GM21423 (cell line): ENCODE measurements around the gene RAPGEF4.
"Not testable (repeated sequence)": the region's sequence is repeated elsewhere in the genome, so short reads cannot be mapped to it uniquely, and the experiment has no call there.

Experiments used
- ATAC-seq: cut with Tn5 transposase; IDR thresholded peaks from one replicate; pipeline ENCODE4 v1.9.1; 2021; ENCODE audit warnings: mild to moderate bottlenecking, moderate library complexity; ENCODE audit not compliant: unreplicated experiment

Gene RAPGEF4

DNA sequence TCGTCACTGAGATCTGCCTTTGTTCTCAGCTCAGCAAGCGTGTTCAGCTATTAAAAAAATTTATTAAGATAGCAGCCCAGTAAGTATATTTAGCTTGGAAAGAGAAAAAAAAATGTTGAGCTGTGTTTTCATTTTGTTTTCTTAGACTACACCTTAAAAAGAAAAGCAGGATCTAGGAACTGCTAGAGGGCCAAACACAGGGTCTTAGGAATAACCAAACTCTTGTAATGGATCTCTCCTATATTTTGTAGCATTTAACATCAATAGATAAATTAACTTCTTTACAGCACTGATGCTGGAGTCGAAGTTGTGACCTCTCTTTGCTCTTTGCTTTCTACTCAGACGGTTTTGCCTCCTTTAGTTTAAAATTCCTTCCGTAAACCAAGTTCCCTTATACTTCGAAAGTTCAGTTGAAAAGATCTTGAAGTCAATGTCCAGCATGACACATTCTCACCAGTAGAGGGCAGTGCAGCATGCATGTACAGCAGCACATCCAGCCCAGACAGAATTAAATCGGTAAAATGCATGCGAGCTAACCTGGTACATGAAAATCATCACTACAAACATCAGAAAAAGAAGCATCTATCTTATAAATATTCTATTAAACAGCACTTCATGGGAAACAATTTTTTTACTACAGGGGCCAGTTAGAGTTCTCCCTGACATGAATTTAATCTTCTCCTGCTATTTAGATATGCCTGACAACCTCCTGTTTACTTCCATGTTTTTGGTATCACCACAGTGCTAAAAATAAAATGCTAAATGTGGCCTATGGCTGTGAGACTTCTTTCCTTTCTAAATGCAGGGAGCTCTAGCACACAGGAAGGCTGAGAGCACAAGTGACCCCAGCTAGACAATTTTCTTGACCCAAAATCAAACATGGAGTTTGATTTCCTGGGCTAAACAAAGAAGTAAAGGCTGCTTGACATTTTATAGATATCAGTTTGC is 291.8 kb downstream of the RAPGEF4 start:
- ATAC-seq: peak; percentile 65

DNA sequence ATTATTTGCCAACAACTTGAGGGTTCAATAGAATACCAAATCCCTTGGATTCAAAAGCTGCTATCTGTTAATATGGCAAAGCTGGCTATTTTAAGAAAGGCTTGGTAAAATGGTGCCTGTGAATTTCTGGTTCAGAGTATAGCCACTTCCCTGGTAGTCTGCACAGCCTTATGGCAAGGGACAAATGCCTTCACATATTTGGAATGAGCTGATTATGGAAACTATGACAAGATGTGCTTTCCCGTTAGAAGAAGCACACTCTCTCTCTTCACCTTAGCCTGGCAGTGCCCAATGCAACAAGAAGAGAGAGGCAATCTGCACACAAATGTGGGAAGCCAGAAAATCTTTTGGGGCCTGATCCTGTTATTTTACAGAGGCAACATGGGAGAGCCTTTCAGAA is 292.5 kb downstream of the RAPGEF4 start:
- no peak for ATAC-seq

DNA sequence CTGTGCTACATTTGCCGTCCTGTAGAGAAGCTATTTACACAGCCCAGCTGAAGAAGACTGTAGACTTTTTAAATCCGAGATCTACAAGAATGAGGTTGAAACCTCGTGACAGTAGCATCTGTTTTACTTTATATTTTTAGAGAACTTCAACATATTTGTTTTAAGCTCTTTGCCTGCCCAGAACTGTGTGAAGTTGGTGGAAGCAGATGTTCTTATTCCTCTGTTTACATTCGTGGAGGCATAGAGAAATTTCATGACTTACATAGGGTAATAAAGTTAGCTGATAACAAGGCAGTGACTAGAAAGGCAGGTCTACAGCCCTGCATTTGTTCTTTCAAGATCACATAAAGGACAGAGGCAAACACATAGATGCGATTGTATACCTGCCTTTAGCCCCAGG is 293.0 kb downstream of the RAPGEF4 start:
- no peak for ATAC-seq

DNA sequence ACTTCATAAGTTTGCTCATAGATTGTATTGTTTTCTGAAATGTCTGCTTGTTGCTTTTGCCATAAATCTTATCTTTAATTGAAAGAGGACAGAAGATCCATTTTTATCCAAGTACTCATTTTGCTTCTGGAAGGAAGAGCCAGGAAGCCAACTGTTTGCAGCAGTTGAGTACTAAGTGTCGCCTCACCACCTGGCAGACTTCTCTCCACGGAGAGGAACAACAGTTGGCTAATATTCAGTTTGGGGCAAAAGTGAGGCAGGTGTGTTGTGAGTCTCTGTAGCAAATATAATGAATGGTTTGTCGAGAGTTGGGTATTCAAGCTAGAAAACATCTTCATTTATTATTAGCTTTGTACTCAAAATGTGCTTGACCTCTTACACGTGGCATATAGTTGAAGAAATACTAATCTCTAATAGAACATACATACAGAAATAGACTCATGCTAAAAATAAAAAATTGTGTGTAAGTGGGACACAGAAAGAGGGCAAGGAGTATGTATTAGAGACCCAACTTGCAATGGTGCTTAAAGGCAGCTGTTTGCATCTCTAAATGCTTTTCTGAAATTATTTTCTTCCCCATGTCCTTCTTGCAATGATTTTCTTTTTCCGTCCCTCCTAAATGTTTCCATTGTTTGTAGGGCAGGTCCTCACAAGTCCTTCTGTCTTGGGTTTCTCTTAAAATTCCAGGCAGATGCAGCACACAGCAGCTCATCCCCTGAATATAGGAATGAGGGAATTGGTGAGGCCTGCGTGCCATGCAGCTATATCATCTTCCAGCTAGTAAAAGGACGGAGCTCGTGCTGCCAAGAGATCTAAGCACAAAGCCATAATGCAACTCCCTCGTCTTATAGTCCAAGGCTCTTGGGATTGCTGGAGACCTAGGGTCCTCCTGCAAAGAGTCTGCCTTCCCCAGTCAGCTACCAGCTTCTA is 295.2 kb downstream of the RAPGEF4 start:
- no peak for ATAC-seq

DNA sequence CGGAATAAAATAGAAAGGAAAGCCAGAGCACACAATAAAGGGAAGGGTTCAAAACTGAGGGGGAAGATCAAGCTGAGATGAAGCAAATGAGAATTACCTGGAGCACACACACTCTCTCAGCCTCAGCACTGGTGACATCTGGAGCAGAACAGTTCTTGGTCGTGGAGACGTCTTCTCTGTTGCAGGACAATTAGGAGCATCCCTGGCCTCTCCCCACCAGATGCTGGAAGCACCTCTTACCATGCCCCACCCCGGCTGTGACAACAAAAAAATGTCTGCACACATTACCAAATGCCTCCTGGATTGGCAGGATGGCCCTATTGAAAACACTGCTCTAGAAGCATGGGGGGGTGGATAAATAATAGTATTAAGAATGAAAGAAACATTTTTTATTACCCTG is 296.4 kb downstream of the RAPGEF4 start:
- no peak for ATAC-seq

DNA sequence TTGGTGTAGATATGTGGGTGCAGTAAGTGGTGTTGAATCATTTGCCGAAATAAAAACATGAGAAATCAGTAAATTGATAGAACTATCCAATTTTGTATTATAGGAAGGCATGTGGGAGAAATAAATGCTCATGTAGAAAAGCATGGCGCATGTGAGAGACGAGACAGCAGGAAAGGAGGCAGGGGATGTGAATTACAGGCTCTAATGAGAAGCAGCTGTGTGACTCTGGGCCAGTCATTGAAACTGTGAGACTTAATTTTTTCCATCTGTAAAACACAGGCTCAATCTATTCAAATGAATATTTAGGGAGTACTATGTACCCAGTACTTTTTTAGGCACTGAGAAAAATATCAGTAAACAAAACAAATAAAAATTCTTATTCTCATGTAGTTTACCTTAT is 297.4 kb downstream of the RAPGEF4 start:
- ATAC-seq: no peak

DNA sequence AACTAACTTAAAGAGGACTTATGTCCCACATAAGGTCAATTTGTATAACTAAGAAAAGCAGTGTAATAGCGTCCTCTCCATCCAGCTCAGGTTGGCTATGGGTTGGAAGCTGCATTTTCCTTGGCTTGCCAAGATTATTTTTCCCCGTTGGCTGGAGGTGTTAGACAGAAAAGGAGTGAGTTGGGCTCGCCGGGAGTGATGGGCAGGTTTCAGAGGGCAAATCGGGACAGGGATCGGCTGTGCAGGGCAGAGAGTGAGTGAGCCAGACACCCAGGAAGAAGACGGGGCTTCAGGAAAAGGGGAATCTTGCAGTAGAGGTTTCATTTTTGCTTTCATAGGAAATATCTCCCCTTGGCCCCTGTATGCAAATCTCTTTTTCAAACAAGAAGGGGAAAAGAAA is 298.5 kb downstream of the RAPGEF4 start:
- no peak for ATAC-seq

DNA sequence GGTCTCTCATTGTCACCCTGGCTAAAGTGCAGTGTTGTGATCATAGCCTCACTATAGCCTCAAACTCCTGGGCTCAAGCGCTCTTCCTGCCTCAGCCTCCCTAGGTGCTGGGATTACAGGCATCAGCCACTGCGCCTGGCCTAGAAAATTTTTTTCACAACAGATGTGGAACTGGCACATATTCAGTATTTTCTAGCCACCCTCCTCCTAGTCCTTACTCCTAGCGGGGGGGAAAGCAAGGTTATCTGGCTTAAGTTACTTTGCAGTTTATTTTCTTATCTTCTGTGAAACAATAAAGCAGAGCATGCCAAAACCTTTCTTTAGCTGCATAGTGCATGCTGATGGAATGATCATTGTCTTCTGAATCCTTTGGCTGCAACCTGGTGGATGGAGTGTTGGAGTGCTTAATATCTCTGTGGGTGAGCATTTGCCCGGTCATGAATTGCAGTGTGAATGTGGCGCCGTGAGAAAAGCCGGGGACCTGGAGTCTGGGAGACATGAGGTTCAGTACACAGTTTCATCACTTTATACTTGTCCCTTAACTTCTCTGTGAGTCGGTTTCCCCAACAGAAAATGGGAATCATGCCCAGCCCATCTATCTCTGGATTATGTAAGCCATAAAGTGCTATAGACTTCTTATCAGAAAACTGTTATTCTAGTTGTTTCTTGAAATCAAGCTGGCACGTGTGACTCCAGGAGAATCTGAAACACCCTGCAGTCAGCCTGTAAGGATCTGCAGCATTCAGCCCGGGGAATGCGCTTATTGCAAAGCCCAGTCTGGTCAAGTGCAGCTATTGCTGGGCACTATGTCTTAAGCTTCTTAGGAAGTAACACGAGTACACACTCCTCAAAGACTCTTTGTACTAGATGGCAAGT is 301.8 kb downstream of the RAPGEF4 start:
- no peak for ATAC-seq

DNA sequence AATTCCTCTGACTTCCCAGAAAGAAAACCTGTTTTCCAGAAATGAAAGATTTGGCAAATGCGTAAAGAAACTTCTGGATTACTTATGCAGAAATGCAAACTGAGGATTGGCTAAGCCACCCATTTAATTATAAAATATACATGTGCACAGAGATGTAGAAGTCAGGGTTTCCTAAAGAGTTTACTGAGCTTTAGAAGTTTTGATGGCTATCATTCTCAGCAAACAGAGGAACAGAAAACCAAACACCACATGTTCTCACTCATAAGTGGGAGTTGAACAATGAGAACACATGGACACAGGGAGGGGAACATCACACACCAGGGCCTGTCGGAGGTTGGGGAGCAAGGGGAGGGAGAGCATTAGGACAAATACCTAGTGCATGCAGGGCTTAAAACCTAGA is 302.6 kb downstream of the RAPGEF4 start:
- not testable (repeated sequence) for ATAC-seq

DNA sequence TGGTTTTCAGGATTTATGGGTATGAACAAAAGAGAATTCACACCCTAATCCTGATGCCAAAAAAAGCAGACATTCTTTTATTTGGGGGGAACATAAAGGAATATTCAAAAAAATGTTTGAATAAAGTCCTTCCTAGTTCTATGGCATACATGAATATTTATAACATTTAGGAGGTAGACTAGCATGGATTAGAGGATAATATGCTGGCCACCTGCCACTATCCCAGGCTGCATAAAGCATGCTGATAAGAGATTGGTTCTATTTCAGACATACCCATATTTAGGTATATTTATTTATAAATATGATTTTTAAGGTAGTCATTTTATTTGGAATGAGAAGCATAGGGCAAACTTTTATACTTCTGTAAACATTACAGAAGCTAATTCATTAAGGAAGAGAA is 305.1 kb downstream of the RAPGEF4 start:
- ATAC-seq: no peak

DNA sequence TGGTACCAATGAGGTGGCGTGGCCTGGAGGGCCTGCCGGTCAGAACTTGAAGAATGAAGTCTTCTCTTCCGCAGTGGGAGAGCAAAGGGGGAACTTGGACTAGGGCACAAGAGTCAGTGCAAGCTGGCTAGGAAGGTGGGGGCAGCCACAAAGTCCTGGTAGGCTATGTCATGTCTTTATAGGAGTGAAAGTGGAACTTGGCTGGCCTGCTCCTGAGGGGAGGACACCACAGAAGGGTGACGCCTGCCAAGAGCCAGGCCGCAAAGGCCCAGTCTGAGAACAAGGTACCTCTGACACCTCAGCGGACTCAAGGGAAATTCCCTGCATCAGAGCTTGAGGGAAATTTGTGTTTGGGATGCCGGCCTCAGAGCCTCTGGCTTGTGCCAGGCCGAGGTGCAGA is 307.8 kb downstream of the RAPGEF4 start:
- no peak for ATAC-seq

DNA sequence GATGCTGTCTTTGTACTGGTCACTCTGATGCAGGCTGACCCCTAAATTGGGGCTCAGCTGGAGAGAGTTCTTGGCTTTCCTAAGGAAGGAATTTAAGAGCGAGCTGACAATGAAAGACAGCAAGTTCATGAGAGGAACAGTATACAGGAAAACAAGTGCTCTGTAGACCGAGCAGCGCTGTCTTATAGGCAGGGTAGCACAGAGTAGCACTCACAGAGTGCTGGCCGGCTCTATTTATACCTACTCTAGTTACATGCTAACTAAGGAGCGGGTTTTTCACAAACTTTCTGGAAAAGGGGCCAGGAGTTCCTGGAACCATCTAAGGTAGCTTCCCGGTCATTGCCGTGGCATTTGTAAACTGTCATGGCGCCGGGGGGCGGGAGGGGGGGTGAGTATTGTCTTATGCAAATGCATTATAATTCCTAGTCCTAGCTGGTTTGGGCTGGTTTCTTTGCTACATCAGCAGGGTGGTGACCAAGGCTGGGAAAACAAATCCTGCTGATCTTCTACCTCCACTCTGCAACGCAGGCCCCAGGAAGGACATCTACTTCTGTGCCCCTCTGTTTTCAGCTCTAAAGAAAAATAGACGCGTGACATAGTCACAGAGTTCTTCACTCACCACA is 308.4 kb downstream of the RAPGEF4 start:
- ATAC-seq: no peak

DNA sequence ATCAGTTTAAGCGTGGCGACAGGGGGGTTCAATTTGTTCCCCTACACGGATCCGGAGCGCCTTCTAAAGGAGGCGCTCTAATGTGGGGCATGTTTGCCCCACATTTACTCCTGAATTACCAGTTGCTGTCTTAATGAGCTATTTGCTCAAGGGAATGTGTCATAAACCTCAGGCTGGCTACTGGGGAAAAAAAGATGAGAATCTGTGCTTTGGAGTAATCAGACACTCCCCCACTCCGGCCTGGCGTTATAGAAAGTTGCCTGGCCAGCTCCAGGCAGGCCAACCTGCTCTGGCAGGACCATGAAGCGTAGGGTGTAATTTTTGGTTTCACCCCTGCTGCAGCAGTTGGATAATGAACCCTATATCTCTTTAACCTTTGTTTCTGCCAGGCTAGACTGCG is 309.0 kb downstream of the RAPGEF4 start:
- no peak for ATAC-seq

DNA sequence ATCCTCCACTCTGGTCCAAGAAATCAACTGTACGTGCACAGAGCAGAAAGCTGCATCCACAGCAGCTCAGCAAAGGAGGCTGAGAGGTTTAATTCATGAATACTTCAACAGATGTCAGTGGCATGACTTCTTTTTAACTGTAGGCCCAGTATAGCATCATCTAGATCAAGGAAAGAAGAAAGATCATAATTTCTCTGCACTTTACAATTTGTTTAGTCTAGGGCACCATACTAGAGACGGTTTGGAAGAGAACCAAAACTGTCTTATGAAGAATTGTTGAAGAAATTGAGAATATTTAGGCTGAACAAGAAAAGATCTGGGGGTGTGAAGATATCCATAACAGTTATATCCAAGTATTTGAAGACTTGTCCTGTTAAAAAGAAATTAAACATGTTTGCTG is 309.5 kb downstream of the RAPGEF4 start:
- no peak for ATAC-seq

DNA sequence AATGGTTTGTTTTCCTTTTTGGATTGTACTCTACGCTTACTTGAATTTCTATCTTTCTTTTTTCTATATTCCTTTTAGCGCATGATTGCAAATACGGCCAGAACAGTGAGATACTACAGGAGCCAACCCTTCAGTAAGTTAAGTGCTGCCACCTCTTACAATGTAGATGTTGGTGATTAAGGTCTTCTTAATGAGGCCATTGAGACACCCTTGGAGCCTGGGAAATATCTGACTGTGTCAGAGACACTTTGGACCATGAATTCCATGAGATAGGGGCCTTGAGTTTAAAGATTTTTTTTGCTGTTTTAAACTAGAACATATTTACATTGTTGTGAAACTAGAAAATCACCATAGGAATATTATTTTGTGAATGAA is 312.9 kb downstream of the RAPGEF4 start:
- no peak for ATAC-seq

DNA sequence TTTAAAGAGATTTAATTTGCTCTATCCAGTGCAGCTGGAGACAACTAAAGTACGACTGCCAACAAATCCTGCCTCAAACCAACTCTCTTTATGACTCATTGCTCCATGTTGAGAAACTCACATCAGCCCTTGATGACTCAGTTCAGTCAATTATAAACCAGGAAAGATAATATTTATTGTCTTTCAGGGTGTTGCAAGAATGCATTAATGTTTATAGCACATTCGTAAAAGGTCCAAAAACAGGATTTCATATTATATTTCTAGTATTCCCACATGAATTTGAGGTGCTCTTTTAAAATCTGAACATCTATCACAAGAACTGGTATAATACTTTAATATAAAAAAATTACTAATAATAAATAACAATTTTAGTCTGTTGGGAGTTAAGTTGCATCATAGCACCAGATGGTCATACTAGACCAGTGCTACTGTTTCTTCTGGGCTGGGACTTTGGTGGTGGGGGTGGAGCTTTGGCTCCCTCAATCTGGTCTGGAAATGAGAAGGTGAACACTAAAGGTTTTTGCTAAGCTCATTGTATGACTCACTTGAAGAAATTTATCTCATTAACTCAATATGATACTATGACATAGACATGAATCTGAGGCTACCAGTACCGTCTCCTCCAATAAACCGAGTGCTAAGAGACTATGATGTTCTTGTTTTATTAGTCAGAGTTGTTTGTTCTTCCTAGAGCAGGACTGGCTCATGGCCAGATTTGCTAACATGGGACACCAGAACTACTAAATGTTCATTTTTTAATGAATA is 313.4 kb downstream of the RAPGEF4 start:
- peak; percentile 85 for ATAC-seq

DNA sequence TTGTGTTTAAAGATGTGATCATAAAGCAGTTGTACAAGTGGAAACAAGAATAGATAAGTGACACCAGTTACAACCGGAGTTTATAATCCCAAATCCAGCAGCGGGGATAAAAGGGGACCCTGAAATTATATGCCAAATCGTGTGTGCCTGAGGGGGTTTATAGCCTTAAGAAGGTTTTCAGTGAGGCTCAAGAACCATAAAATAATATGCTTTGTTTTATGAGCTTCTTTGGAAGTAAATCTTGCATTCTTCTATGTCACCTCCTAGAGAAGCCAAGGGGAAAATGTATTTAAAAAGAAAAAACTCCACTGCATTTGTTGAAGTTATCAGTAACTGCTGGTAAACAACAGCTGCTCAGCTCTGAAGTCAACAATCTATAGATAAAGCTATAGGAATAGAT is 314.2 kb downstream of the RAPGEF4 start:
- ATAC-seq: no peak

DNA sequence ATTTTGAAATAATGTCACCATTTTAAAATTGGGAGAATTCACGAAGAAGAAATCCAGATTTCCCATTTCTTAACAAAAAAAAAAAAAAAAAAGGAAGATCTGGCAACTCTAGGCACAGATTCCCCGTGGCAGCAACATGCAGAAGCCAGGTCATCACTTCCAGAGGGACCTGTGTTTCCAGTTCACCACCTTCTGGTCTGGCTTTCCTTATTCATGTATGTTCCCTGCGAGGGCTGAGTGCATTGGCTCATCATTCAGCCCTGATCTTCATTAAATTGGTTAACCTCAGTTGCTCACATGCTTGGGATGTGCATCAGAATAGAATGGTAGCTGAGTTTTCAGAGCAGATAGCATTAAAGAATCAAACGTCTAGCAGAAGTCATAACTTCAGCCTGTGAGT is 315.0 kb downstream of the RAPGEF4 start:
- no peak for ATAC-seq

DNA sequence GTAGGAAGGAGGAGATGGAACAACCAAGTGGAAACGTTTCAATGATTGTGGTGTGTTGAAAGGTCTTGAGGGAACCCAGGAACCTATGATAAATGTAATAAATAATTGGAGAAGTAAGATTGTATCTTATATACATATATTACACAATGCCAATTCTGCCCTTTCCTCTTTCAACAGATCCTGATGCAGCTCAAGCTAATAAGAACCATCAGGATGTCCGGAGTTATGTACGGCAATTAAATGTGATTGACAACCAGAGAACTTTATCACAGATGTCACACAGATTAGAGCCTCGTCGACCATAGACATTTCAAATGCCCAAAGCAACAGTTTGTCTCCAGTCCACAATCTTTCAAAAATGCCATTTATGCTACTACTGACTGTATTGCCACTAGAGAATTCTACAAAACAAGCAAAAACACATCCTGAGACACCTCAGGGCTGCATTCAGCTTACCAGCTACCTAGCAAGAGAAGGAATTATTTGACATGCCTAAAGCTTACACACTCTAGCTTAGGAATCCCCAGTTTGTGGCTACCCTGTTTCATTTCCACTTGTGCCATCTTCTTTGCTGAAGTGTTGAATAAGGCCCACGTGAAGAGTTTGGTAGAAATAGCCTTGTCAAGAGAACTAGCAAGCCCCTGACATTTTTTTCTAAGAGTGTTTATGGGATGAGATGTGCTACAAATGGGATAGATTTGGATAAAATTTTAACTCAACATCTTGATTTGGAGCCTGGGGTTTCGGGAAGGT is 316.0 kb downstream of the RAPGEF4 start:
- ATAC-seq: no peak
